Sigmoid colon (tissue), 7 donors: ENCODE measurements around the gene AP1M2. TPM values are rescaled to one million over a fixed set of nuclear protein-coding genes. Genes with fewer than 3 reads are reported as not detected.

Experiments used
- DNase-seq: peaks from one replicate; pipeline ENCODE4 v3.0.0-alpha.2; 2019
- H3K27ac ChIP-seq, 4 donors: fragments of 200-600 bp; sonication (generic); one replicate each; pipeline ENCODE4 v1.5.1; 2016 to 2019; ENCODE audit warnings: mild to moderate bottlenecking in 1 of 4
- H3K27me3 ChIP-seq, 3 donors: fragments of 200-600 bp; sonication (generic); one replicate each; pipeline ENCODE4 v1.5.1; 2019; ENCODE audit warnings: mild to moderate bottlenecking in 1 of 3
- H3K36me3 ChIP-seq, 4 donors: fragments of 200-600 bp; sonication (generic); one replicate each; pipeline ENCODE4 v1.5.1; 2016 to 2019
- H3K4me1 ChIP-seq, 4 donors: fragments of 200-600 bp; sonication (generic); one replicate each; pipeline ENCODE4 v1.5.1; 2017 to 2019
- H3K4me3 ChIP-seq, 4 donors: fragments of 200-600 bp; sonication (generic); one replicate each; pipeline ENCODE4 v1.5.1; 2017 to 2019; ENCODE audit warnings: mild to moderate bottlenecking in 2 of 4, moderate library complexity in 1 of 4
- H3K9me3 ChIP-seq, 4 donors: fragments of 200-600 bp in 3 of 4; sonication (generic) in 3 of 4; one replicate each; pipeline versions ENCODE4 v1.5.1 to v1.6.1; 2013 to 2019
- EP300 ChIP-seq, 4 donors: sonication (generic); formaldehyde crosslinking; IDR thresholded peaks; one replicate each; pipeline ENCODE4 v1.6.1; 2017; ENCODE audit warnings: antibody characterized with exemption in 4 of 4
- POLR2A ChIP-seq, 2 donors: fragments of 450-650 bp; IDR thresholded peaks; one replicate each; pipeline ENCODE4 v1.6.1; 2016; ENCODE audit warnings: antibody characterized with exemption in 2 of 2, mild to moderate bottlenecking in 2 of 2, moderate library complexity in 2 of 2
- POLR2AphosphoS5 ChIP-seq, 4 donors: sonication (generic); formaldehyde crosslinking; IDR thresholded peaks; one replicate each; pipeline ENCODE4 v1.6.1; 2017; ENCODE audit warnings: antibody characterized with exemption in 4 of 4
- WGBS, 2 donors: extraction: QIAGEN DNeasy Blood & Tissue Kit; methylation state at CpG; one replicate each; pipeline ENCODE4 v1.1.7; 2013; 5-methylcytosine and 5-hydroxymethylcytosine counted together
- intact Hi-C: fragments of 100-400 bp; cut with DNase I; formaldehyde crosslinking; loops from one replicate; pipeline ENCODE4 v1.15.1; 2023
- polyA plus RNA-seq, 3 donors: library from polyadenylated mRNA; stranded (reverse); fragments of 200-250 nt; gene quantifications; one replicate each; pipeline ENCODE4 v1.2.3, GENCODE V29; 2013
- total RNA-seq, 4 donors: library from RNA; depleted of rRNA; stranded (reverse); fragments of >200 nt; gene quantifications; one replicate each; pipeline ENCODE4 v1.1.0, GENCODE V29; 2016
- TF ChIP-seq, protein P1 (sequence below), 4 experiments: fragments of 450-650 bp in 3 of 4; fragments of 200-600 bp in 1 of 4; IDR thresholded peaks; one replicate each; pipeline ENCODE4 v1.5.1; 2016 to 2019; ENCODE audit warnings: antibody characterized with exemption in 4 of 4, mild to moderate bottlenecking in 3 of 4, moderate library complexity in 2 of 4
- donor health status: healthy with polysubstance abuse.
- donor health status: Bipolar disorder and iron deficiency.
- donor health status: healthy.

The AP1M2 gene
- total and polyA plus RNA-seq, 7 donors = 1.1 to 178 (median 95.8) TPM; not detected in 2

DNA sequence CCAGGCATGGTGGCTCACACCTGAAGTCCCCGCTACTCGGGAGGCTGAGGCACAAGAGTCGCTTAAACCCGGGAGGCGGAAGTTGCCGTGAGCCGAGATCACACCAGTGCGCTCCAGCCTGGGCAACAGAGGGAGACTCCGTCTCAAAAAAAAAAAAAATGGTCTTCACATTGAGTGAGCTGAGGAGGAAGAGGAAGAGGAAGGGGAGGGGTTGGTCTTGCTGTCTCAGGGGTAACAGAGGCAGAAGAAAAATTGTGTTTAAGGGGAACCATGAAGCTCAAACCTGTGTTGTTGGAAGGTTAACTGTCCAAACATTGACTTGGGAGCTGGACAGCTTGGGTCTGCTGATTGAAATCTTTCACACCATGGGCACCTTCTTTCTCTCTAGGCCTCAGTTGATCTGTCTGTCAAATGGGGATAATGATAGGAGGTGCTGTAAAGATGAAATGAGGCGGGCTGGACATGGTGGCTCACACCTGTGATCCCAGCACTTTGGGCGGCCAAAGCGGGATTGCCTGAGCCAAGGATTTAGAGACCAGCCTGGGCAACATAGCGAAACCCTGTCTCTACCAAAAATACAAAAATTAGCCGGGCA, 28.4 kb upstream of the AP1M2 start:
- no peak for TF ChIP-seq POLR2AphosphoS5 (IDR thresholded peaks at IDR 0.05)
- no peak for TF ChIP-seq EP300 (IDR thresholded peaks at IDR 0.05)
- TF ChIP-seq, protein P1, sequence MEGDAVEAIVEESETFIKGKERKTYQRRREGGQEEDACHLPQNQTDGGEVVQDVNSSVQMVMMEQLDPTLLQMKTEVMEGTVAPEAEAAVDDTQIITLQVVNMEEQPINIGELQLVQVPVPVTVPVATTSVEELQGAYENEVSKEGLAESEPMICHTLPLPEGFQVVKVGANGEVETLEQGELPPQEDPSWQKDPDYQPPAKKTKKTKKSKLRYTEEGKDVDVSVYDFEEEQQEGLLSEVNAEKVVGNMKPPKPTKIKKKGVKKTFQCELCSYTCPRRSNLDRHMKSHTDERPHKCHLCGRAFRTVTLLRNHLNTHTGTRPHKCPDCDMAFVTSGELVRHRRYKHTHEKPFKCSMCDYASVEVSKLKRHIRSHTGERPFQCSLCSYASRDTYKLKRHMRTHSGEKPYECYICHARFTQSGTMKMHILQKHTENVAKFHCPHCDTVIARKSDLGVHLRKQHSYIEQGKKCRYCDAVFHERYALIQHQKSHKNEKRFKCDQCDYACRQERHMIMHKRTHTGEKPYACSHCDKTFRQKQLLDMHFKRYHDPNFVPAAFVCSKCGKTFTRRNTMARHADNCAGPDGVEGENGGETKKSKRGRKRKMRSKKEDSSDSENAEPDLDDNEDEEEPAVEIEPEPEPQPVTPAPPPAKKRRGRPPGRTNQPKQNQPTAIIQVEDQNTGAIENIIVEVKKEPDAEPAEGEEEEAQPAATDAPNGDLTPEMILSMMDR (IDR thresholded peaks at IDR 0.05) = no peak
- no peak for TF ChIP-seq POLR2A (IDR thresholded peaks at IDR 0.05)
- no peak for DNase-seq

DNA sequence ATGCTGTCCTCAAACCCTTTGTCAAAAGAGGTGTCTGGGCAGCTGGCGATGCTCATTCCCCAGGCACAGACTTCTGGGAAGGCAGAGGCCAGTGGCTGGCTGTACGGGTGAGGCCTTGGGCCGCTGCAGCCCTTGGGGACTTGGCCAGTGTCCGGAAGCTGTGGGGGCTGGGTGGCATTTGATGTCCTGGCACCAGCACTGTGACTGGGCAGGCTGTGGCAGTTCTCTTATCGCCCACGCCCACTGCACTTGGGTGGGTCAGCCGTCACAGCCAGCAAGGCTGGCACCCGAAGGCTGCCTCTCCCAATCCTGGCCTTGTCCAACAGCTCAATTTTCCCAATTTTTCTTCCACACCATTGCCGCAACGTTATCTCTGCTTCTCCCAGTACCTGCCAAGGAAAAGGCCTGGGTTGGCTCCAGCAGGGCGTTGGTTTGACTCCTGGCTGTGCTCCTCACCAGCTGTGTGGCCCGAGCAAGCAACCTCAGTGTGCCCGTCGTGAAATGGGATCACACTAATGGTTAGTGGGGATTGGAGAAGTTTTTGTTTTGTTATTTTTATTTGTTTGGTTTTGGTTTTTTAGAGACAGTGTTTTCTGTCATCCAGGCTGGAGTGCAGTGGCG, 25.5 kb upstream of the AP1M2 start:
- Histone ChIP-seq H3K9me3 (no peaks in the 10 kb centered on the region), H3K27me3 (no peaks in the 10 kb centered on the region), H3K4me1 (no peaks in the 10 kb centered on the region), H3K27ac (peak overlapping the region; percentile 20 to 60 (median 34)), H3K4me3 (no peak overlapping the region), H3K36me3 (no peaks in the 10 kb centered on the region)
- TF ChIP-seq, protein P1 (IDR thresholded peaks at IDR 0.05) = no peak
- TF ChIP-seq EP300 (IDR thresholded peaks at IDR 0.05) (no peak), POLR2AphosphoS5 (IDR thresholded peaks at IDR 0.05) (peak in 1 of 4 donors; percentile 23), POLR2A (IDR thresholded peaks at IDR 0.05) (peak in 1 of 2 donors; percentile 12)
- WGBS, 2 donors = 29 to 74% methylated on average over 15 of the region's 15 CpGs
- intact Hi-C loops = no loop called here
- DNase-seq = no peak

More for the DNA sequence above, 28.4 kb upstream of the AP1M2 start:
- no peaks in the 10 kb centered on the region for H3K9me3 ChIP-seq
- H3K27ac ChIP-seq = no peak overlapping the region
- H3K36me3 ChIP-seq = no peaks in the 10 kb centered on the region
- H3K27me3 ChIP-seq = no peaks in the 10 kb centered on the region
- WGBS, 2 donors = 88 to 96% methylated on average over 14 of the region's 14 CpGs
- H3K4me3 ChIP-seq = no peak overlapping the region
- intact Hi-C loops = no loop called here
- H3K4me1 ChIP-seq = no peaks in the 10 kb centered on the region

DNA sequence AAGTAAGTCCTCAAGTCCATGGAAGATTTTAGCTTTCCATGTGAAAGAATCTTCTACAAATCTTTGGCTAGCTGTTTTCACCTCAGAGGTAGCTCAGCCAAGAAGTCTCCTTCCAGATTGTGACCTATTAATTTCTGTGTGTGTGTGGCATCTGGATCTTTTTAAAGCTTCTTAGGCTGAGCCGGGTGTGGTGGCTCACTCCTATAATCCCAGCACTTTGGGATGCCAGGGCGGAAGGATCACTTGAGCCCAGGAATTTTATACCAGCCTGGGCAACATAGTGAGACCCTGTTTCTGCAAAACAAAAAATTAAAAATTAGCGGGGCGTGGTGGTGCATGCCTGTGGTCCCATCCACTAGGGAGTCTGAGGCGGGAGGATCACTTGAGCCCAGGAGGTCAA, 24.8 kb upstream of the AP1M2 start:
- TF ChIP-seq POLR2AphosphoS5 (IDR thresholded peaks at IDR 0.05) (no peak), EP300 (IDR thresholded peaks at IDR 0.05) (no peak), POLR2A (IDR thresholded peaks at IDR 0.05) (no peak)
- TF ChIP-seq, protein P1 (IDR thresholded peaks at IDR 0.05) = no peak
- intact Hi-C loops = no loop called here
- Histone ChIP-seq H3K36me3 (no peaks in the 10 kb centered on the region), H3K4me1 (no peaks in the 10 kb centered on the region), H3K9me3 (no peaks in the 10 kb centered on the region), H3K4me3 (no peak overlapping the region), H3K27me3 (no peaks in the 10 kb centered on the region), H3K27ac (peak overlapping the region in 1 of 4 donors; percentile 2)
- DNase-seq = no peak
- WGBS, 2 donors = 85 to 90% methylated on average over 5 of the region's 5 CpGs

GRCh38 chr19:10604460-10604980, 17.4 kb upstream of the AP1M2 start:
- intact Hi-C loops = no loop called here

More at GRCh38 chr19:10604460-10604980, 17.4 kb upstream of the AP1M2 start:
- no peaks in the 10 kb centered on the region for H3K9me3 ChIP-seq
- peaks cover 0 to 18% (median 13%) of the 10 kb centered on the region in 4 donors for H3K4me1 ChIP-seq
- no peaks in the 10 kb centered on the region for H3K27me3 ChIP-seq
- H3K36me3 ChIP-seq = no peaks in the 10 kb centered on the region
- 49 to 82% methylated on average over 9 of the region's 9 CpGs for WGBS, 2 donors
- TF ChIP-seq EP300 (IDR thresholded peaks at IDR 0.05) (no peak), POLR2A (IDR thresholded peaks at IDR 0.05) (no peak), POLR2AphosphoS5 (IDR thresholded peaks at IDR 0.05) (peak in 1 of 4 donors; percentile 15)
- TF ChIP-seq, protein P1 (IDR thresholded peaks at IDR 0.05) = no peak
- H3K27ac ChIP-seq = peak overlapping the region; percentile 82 to 92 (median 86)
- no peak overlapping the region for H3K4me3 ChIP-seq
- no peak for DNase-seq
